Renal pelvis (tissue), 4 donors: Measurements from ENCODE around the gene DUSP28. TPM values are rescaled to one million over a fixed set of nuclear protein-coding genes. Genes with fewer than 3 reads are reported as not detected.
"Not testable (repeated sequence)": the region's sequence is repeated elsewhere in the genome, so short reads cannot be mapped to it uniquely, and the experiment has no call there.

ENCODE experiments used
- DNase-seq: peaks from one replicate; pipeline ENCODE4 v3.0.0-alpha.2; 2013
- polyA plus RNA-seq, 3 donors: library from polyadenylated mRNA; unstranded; fragments of 120-200 nt; gene quantifications; one replicate each; pipeline ENCODE4 v1.2.1, GENCODE V29; 2013; ENCODE audit not compliant: insufficient read length in 3 of 3

The DUSP28 gene
- polyA plus RNA-seq, 3 donors = 7.3 to 10.4 (median 9.1) TPM

DNA sequence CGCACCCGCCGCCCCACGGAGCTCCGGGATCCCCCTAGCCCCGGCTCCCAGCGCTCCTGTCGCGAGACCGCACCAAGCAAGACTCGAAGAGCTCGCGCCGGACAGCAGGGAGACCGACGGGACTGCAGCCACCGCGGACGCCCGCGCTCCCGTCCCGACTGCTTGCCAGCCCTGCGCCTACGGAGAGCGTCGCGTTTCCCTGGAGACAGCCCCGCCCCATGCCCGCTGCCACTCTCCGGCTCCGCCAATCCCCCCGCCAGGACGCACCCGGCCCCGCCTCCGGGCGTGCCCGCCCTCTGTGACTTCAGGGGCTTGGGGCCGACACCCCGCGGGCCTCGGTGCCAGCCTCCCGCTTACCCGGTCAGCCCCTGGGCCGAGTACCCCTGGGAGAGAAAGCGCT, 2.3 kb upstream of the DUSP28 start, which contains the start of gene ANKMY1:
Gene ANKMY1 (minus strand): TSS at position 181 of the 400 bp plus-strand sequence. CDS start 653 bp downstream, outside the sequence.
- DNase-seq = peak; percentile 74

DNA sequence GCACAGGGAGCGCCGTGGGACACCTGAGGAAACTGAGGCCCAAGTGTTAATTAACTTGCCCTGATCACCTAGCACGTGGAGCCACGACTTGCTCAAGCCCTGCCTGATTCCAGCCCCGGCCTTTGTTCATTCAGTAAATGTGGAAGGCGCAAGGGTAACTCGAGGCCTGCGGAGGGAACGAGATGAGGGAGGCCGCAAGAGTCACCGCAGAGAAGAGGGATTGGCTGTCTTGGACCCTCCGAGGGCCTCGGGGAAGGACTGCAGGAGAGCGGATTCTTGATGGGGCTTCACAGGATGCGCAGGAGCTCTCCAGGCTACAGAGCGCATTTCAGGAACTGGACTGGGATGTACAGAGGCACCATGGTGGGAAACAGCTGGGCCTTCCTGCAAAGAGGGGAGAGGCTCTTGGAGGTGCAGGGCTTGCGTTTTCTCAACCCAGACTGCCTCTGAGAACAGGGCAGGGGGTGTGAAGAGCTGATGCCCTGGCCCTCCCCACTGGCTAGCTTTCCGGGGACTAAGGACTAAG, 1.9 kb upstream of the DUSP28 start:
- no peak for DNase-seq

DNA sequence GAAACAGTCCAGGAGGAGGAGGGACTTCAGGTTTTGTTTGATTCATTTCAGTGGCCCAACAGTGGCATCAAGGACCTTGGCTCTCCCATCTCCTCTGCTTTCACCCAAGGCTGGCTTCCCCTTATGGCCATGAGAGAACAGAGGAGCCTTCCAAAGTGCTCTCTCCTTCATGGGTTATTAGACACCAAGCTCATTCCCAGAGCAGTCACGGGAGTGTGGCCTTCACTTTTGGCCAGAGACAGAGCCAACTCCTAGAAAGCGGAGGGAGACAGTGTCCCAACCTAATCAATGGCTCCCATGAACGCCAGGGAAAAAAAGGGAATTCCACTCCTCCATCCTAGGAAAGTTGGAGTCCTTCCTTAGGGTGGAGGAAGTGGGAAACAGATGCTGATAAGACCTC, 871 bp upstream of the DUSP28 start:
- DNase-seq = no peak

DNA sequence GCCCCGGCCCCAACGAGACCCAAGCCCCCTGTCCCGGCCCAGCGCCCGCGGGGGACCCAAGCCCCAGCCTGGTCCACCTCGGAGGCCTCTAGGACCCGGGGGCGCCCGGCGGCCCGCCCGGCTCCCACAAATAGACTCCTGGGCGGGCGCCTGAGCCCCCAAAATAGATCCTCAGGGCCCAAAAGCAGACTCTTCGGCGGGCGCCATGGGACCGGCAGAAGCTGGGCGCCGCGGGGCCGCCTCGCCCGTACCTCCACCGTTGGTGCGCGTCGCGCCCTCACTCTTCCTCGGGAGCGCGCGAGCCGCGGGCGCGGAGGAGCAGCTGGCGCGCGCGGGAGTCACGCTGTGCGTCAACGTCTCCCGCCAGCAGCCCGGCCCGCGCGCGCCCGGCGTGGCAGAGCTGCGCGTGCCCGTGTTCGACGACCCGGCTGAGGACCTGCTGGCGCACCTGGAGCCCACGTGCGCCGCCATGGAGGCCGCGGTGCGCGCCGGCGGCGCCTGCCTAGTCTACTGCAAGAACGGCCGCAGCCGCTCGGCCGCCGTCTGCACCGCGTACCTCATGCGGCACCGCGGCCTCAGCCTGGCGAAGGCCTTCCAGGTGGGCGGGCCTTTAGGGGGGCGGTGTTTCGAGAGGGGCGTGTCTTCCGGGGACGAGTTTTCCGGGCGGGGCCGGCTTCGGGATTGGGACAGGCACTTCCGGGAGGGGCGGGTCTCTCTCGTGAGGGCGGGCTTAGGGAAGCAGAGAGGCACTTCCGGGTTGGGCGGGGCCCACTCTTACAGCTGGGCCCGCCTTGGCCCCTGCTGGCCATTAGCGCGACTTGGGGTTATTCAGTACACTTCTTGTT, 545 bp downstream of the DUSP28 start:
- DNase-seq = peak; percentile 98

DNA sequence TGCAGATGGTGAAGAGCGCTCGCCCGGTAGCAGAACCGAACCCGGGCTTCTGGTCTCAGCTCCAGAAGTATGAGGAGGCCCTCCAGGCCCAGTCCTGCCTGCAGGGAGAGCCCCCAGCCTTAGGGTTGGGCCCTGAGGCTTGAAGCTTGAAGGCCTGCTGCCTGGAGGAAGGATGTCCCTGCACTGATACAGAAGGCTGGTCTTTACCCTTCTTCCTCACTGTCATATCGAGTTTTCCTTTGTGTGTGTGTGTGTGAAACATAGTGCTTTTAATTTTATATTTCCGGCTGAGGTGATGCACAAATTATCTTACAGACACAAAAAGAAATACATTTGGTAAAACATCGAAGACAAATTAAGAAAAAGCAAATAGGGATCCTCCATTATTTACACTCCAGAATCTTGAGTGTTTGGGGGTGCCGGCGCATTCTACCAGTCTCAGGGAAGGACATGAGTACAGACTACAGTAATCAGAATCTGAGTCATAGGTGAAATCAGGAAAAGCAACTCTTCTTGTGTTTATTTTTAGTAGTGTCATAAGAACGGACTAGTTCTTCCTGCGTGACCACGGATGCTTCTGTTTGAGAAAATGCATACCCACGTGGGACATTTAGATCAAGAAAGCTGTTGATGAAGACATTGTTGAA, 1.3 kb downstream of the DUSP28 start:
- DNase-seq = no peak

DNA sequence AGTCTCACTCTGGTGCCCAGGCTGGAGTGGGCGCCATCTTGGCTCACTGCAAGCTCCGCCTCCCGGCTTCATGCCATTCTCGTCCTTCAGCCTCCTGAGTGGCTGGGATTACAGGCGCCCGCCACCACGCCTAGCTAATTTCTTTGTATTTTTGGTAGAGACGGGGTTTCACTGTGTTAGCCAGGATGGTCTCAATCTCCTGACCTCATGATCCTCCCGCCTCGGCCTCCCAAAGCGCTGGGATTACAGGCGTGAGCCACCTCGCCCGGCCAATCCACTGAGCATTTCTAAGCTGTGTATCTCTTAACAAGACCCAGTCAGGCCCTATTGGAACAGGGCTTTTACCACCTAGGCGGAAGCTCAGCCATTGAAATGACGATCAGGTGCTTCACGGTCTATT, 3.1 kb downstream of the DUSP28 start:
- not testable (repeated sequence) for DNase-seq

DNA sequence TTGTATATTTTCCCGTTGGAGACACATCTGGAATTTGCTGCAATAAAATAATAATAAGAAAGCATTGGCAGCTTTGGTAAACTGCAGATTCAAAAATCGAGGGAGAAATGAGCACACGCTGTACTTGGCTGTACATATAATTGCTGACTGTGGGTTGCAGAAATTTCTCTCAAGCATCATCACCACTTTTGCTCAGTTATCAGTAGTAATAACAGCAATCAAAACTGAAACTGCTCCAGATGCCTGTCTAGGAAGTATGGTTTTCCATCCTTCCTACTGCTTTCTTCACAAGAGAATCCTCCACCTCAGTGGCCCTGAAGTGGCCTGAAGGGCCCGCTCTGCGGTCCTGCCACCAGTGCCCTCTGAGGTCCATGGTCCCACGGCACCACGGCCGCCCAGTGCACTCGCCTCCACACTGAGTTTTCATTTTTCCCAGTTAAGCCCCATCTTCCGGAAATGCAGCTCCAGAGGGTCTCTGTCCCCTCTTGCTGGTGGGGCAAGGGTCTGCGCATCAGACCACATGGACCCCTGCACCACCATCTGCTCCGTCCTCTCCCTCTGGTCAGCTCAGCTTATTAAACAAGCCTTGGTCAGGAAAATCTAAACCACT, 3.9 kb downstream of the DUSP28 start:
- DNase-seq = no peak

DNA sequence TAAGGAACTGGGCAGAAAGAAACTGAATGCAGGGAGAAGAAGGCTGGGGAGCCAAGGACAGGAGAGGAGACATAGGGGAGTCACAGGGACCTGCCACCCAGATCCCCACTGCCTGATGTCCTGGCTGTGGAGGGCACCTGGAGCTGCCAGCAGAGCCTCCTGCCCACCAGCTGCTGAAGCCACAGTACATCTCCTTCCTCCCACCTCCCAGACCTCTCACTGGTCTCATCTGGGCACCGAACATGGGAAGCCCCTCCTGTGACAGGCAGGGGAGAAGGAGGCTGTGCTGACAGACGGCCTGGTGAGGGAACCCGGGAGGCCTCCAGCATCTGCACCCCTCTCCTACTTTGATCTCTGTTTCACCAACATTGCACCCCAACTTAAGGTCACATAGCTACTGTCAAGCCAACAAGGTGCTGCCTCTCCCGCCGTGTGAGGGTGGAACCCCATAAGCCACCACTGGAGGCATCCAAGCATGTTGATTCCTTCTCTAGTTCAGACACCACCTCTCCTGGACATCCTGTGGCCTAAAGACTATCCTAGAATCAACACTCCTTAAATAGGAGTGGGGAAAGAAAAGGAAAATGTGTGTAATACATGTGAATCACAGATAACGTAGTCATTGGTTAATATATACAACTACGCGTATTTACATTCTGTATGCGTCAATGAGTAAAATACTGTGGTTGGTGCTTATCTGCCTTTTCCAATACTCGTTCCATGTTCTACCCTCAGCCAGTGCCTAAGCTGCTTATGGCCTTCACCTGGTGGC, 4.6 kb downstream of the DUSP28 start:
- DNase-seq = no peak

DNA sequence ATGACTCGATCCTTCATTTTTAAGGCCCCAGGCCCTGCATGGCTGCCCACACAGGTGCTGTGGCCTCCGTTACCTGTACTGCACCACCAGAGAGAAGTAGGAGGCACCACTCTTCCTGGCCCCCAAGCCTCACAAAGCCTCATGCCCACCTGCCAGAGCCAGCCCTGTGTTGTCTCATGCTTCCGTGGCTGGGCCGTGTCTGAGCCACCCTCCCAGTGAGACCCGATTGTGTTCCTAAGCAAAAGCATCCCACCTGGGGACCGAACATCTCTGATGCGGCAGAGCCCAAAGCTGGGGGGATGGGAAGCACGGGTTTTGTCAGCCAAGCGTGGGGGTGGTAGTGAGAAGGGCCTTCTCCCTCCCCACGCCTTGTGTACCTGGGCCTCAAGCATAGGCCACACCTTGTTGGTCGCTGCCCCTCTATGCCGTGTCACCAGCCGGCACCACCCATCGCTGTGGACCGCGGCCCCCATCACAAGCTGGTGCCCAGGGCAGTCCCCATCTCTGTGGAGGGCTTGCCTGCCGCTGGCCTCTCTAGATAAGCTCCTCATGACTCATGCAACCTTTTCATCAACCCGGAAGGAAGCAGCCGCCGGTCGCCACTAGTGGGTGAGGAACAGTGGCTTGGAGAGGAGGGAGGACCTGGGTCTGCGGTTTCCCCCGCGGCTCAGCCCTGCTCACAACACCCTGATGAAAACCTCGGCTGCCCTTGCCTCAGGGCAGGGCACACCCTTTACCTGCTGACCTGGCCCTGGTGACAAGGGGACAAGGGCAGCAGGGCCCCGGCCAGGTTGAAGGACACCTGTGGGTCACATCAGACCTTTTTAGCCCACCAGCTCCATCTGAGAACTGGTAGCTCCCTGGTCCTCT, 5.4 kb downstream of the DUSP28 start:
- no peak for DNase-seq

DNA sequence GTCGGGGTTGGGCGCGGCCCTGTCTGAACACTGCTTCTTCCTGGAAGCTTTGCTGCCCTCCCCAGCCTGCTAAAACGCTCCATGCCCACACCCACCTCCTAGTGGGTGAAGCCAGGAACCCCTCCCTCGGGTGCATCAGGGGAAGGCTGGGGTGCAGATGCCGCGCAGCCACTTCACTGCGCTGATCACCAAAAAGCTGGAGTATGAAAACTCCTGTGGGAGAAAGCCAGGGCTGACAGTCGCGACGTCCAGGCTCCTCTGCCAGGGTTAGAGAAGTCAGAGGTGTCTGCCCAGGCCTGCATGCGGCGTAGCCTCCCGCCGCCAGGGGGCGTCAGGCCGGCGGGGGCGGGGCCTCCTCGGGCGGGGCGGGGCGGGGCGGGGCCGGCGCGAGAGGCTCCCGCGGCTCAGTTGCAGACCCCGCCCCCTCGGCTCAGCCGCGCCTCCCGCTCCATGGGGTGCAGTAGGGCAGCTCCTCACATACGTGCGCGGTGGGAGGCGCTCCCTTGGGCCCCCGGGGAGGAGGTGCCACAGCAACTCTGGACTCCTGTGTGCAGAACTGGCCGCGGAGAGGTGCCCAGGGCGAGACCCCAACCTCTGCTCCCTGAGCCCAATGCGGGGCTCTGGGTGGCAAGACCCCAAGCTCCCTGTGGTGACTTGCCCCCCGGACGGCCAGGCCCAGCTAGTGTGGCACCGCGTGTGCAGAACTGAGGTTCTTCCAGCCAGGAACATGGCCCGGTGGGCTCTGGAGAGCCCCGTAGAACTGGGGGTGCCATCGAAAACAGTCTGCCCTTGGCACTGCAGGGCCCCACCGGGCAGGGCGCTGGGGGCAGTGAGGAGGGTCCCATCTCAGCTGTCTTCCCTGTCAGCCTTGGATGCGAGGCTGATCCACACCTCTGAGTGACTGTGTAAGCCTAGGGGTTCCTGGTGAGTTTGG, 6.3 kb downstream of the DUSP28 start:
- DNase-seq = peak; percentile 68

DNA sequence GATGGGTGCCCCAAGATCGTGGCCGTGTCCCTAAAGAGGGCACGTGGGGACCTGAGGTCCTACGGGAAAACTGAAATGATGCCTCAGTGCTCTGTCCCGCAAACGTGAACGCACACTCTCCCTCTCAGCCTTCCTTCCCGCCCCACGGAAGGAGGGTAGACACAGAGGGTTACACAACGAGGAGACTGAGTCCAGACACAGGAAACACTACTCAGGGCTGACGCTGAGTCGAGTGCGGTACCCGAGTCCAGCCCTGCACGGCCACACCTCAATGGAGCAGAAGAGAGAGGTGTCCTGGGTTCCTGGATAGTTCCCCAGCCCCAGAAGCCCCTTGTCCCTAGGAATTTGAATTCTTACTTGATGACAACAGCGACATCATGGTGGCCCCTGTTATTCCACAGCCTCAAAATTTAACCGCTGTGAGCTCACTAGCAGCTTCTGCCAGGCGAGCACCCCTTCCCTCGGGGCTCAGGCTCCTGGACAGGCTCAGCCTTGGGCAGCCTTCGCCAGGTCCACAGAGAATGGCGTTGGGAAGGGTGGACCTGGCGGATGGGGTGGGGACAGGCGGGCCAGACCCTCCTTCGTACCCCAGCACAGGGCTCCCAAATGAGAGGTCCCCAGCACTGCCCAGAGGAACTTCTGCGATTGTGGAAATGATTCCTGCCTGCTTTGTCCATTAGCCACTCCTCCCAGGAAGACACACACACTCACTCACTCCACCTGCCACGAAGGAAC, 7.1 kb downstream of the DUSP28 start:
- no peak for DNase-seq

DNA sequence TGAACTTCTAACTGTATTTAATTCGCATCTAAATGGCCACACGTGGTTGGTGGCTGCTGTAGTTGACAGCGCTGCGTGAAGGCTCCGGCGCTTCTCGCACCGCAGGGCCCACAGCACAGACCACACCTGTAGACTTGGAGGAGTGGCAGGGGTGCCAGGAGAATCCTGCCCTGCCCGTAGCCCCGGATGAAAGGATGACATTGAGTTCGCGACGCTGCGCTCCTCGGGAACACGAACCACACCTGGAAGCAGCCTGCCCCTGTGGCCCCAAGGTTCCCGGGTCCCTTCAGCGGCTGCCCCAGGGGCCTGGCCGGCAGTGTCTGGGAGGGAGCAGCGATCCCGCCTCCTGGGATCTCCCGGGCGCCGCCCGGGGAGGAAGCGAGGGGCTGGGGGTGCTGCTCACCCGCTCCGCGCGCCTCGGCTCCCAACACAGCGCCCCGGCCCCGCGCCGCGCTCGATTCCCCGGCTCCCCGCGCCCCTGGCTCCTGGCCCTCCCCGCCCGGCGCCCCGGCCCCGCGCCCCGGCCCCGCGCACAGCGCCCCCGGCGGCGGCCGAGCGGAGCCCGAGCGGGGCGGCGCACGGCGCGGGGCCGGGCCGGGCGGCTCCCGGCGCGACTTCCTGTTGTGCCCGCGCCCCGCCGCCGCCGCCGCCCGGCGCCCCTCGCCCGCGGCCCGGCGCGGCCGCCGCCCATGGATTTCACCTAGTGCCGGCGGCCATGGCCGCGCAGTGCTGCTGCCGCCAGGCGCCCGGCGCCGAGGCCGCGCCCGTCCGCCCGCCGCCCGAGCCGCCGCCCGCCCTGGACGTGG, 7.9 kb downstream of the DUSP28 start, which contains the start of gene RNPEPL1:
Gene RNPEPL1 (plus strand): TSS at position 613 of the 806 bp plus-strand sequence. CDS start 103 bp downstream, at position 716.
- no peak for DNase-seq

DNA sequence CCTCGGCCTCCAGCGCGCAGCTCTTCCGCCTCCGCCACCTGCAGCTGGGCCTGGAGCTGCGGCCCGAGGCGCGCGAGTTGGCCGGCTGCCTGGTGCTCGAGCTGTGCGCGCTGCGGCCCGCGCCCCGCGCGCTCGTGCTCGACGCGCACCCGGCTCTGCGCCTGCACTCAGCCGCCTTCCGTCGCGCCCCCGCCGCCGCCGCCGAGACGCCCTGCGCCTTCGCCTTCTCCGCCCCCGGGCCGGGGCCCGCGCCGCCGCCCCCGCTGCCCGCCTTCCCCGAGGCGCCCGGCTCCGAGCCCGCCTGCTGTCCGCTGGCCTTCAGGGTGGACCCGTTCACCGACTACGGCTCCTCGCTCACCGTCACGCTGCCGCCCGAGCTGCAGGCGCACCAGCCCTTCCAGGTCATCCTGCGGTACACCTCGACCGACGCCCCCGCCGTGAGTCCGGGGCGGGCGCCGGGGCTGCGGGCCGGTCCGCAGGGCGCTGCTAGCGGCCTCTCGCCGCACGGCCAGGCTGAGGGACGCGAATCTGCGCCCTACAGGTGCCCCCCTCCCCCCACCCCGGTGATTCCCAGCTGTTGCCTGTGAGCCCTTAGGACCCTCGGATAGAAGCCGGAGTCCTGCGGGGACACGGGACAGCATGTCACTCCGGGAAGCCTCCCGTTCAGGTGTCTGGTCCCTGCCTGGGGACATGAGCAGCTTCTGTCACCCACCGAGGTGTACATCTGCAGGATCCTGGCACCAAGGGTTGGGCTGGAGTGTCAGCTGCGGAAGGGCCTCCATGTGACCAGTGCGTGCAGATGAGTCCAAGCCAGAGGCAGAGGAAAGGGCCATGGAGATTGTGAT, 8.7 kb downstream of the DUSP28 start:
- no peak for DNase-seq

DNA sequence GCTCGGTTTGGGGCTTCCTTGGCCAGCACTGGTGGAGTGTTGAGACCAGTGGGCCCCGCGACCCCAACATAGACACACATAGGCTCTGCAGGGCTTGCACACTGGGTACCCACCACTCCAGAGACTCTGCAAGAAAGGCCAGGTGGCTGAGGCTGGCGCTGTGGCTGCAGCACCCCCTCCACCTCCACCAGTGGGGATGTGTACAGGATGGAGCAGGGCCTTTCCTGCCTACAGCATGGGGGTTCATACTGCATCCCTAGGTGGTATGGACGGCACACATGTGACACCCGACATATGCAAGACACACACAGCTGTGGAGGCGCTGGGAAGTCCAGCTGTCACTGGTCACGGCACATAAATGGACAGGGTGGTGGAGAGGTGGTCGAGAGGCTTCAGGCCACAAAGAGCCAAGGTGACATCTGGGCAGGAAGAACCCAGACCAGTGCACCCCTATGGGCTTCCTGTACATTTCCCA, 9.4 kb downstream of the DUSP28 start:
- no peak for DNase-seq

DNA sequence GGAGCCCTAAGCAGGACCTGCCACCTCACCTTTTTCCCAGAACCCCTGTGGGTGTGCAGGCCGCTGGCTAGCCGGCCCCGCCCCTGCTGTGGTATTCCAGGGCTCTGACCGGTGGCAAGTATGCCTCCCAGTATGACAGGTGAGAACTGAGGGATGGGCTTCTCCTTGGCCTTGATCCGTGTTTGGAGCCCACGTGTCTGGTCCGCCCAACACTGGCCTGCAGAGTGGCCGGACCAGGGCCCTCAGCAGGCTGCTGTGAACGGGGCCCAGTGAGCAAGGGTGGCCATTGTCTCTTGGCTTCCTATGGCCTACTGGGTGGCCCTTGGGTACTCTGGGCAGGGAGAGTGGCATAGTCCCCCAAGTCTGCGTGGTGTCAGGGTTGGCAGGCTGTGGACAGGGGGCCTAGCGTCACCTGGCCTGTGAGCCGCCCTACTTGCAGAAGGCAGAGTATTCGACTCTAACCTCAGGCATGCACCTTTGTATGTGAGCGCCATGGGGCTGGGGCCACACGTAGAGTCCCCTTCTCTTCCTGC, 9.9 kb downstream of the DUSP28 start:
- DNase-seq = no peak

DNA sequence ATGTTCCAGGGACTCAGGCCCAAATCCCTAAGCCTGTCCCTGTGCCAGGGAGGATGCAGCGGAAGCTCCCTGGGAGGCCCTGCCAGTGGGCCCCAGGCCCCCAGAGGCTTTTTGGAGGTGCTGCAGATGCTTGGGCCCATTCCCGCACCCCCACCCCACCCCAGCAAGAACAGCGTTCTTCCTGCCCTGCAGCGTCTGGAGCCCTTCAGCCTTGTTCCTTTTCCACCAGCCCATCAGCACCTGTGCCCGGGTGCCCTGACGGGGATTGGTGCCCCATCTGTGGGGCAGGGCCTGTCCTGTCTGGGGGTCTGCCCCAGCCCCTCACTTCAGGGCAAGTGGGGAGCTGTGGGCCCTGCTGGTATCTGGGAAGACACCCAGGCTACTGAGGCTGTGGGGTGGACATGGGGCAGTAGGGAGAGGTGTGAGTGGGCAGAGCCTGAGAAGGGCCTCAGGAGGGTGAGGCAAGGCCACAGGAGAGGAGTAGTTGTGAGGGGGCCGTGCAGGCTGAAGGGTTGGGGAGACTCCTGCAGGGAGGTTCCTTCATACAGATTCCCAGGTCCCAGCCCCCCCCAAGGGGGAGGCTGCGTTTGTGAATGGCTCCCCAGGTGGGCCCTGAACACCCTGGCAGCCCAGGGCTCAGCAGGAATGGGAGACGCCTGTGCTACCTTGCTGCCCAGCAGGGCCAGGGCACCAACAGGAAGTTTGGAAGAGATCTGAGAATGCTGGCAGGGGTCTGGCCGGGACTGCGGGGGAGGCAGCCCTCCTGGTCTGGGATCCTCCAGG, 10.6 kb downstream of the DUSP28 start:
- DNase-seq = no peak
